ENCODE measurements around the gene CHAF1A.

GRCh38 chr19:4376991-4377781, 25.3 kb upstream of the CHAF1A start:
- TF ChIP-seq CTCF (IDR thresholded peaks at IDR 0.05) (no peak), POLR2A (IDR thresholded peaks at IDR 0.05) (no peak), POLR2AphosphoS5 (IDR thresholded peaks at IDR 0.05) (no peak), EP300 (IDR thresholded peaks at IDR 0.05; ENCODE audit: low read depth) (no peak)
